K562 (cell line): ENCODE data around the gene GET4.

Experiments used
- DDX20 ChIP-seq: fragments of 450-650 bp; IDR thresholded peaks from 2 replicates; pipeline ENCODE4 v1.6.1; 2016; ENCODE audit warnings: missing genetic modification characterization, low read depth, mild to moderate bottlenecking, missing compliant biosample characterization, moderate library complexity
- ELF4 ChIP-seq: fragments of 450-650 bp; formaldehyde crosslinking; IDR thresholded peaks from 2 replicates; pipeline ENCODE4 v1.4.0; 2022; ENCODE audit warnings: missing genetic modification characterization
- EWSR1 ChIP-seq: fragments of 450-650 bp; IDR thresholded peaks from 2 replicates; pipeline ENCODE4 v1.6.1; 2018; ENCODE audit warnings: borderline replicate concordance, mild to moderate bottlenecking, low read depth, moderate library complexity; ENCODE audit not compliant: partially characterized antibody
- GABPA ChIP-seq: fragments of 200-800 bp; sonication (Bioruptor generic); conservative IDR thresholded peaks from 2 replicates; pipeline ENCODE4 v1.6.1; 2016; ENCODE audit warnings: low read depth, missing genetic modification characterization, missing compliant biosample characterization
- KAT2B ChIP-seq: IDR thresholded peaks from one replicate; pipeline ENCODE4 v1.6.1; 2012; ENCODE audit warnings: low read depth, mild to moderate bottlenecking, control low read depth, inconsistent platforms, low read length, moderate library complexity
- POU5F1 ChIP-seq: fragments of 150-350 bp; IDR thresholded peaks from 2 replicates; pipeline ENCODE4 v1.6.1; 2014; ENCODE audit warnings: borderline replicate concordance, low read length, low read depth, mild to moderate bottlenecking; ENCODE audit not compliant: partially characterized antibody
- SPI1 ChIP-seq: IDR thresholded peaks from 2 replicates; pipeline ENCODE4 v1.6.1; 2011; ENCODE audit warnings: low read depth, low read length, control low read depth, borderline replicate concordance
- USF2 ChIP-seq: sonication (generic); formaldehyde crosslinking; IDR thresholded peaks from 2 replicates; pipeline ENCODE4 v1.5.0; 2020; ENCODE audit warnings: missing genetic modification reagents
- TF ChIP-seq, protein P1 (sequence below): sonication (generic); formaldehyde crosslinking; IDR thresholded peaks from 2 replicates; pipeline ENCODE4 v1.9.0; 2022; ENCODE audit warnings: mild to moderate bottlenecking, missing genetic modification reagents
- TF ChIP-seq, protein P2 (sequence below): fragments of 250-450 bp; sonication (Bioruptor Pico); IDR thresholded peaks from 2 replicates; pipeline ENCODE4 v1.4.0; 2020; ENCODE audit warnings: borderline replicate concordance
- TF ChIP-seq, protein P3 (sequence below): sonication (generic); formaldehyde crosslinking; IDR thresholded peaks from 2 replicates; pipeline ENCODE4 v1.8.0; 2022; ENCODE audit warnings: mild to moderate bottlenecking, missing genetic modification reagents, borderline replicate concordance

GRCh38 chr7:889025-889390 lies 12.7 kb downstream of the GET4 start:
- TF ChIP-seq ELF4 (CRISPR knock-in tag) (no peak), GABPA (tag) (no peak), EWSR1 (no peak), DDX20 (tag) (no peak), POU5F1 (no peak), SPI1 (no peak), USF2 (no peak), KAT2B (no peak)
- TF ChIP-seq, protein P1, sequence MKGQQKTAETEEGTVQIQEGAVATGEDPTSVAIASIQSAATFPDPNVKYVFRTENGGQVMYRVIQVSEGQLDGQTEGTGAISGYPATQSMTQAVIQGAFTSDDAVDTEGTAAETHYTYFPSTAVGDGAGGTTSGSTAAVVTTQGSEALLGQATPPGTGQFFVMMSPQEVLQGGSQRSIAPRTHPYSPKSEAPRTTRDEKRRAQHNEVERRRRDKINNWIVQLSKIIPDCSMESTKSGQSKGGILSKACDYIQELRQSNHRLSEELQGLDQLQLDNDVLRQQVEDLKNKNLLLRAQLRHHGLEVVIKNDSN = no peak
- TF ChIP-seq, protein P2, sequence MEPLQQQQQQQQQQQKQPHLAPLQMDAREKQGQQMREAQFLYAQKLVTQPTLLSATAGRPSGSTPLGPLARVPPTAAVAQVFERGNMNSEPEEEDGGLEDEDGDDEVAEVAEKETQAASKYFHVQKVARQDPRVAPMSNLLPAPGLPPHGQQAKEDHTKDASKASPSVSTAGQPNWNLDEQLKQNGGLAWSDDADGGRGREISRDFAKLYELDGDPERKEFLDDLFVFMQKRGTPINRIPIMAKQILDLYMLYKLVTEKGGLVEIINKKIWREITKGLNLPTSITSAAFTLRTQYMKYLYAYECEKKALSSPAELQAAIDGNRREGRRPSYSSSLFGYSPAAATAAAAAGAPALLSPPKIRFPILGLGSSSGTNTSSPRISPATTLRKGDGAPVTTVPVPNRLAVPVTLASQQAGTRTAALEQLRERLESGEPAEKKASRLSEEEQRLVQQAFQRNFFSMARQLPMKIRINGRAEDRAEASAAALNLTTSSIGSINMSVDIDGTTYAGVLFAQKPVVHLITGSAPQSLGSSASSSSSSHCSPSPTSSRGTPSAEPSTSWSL (CRISPR knock-in tag) = no peak
- TF ChIP-seq, protein P3, sequence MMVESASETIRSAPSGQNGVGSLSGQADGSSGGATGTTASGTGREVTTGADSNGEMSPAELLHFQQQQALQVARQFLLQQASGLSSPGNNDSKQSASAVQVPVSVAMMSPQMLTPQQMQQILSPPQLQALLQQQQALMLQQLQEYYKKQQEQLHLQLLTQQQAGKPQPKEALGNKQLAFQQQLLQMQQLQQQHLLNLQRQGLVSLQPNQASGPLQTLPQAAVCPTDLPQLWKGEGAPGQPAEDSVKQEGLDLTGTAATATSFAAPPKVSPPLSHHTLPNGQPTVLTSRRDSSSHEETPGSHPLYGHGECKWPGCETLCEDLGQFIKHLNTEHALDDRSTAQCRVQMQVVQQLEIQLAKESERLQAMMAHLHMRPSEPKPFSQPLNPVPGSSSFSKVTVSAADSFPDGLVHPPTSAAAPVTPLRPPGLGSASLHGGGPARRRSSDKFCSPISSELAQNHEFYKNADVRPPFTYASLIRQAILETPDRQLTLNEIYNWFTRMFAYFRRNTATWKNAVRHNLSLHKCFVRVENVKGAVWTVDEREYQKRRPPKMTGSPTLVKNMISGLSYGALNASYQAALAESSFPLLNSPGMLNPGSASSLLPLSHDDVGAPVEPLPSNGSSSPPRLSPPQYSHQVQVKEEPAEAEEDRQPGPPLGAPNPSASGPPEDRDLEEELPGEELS (CRISPR knock-in tag) = no peak
